GM20431 (cell line): ENCODE results near the gene USB1.

Experiments
- in situ Hi-C: fragments of 300-500 bp; cut with MseI, MboI; formaldehyde crosslinking; loops from one replicate; pipeline ENCODE4 v1.15.0; 2020; ENCODE audit warnings: low sequenced_read_pairs; ENCODE audit not compliant: unreplicated experiment

Gene USB1

GRCh38 chr16:58042886-58043515, 41.8 kb downstream of the USB1 start:
- in situ Hi-C loops: no loop called here

GRCh38 chr16:58043571-58044155, 42.5 kb downstream of the USB1 start:
- in situ Hi-C loops: no loop called here

GRCh38 chr16:58044266-58045019, 43.2 kb downstream of the USB1 start:
- in situ Hi-C loops: no loop called here

DNA sequence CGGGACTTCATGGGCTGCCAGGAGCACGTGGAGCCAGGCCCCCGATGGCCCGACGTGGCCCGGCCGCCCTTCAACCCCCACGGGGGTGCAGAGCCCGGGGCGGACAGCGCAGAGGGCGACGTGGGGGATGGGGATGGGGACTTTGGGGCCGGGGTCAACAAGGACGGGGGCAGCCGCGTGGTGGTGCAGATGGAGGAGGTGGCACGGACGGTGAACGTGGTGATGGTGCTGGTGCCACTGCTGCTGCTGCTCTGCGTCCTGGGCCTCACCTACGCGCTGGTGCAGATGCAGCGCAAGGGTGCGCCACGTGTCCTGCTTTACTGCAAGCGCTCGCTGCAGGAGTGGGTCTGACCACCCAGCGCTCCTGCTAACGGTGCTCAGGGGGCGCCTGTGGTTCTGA, 43.9 kb downstream of the USB1 start:
- in situ Hi-C loops: no loop called here

DNA sequence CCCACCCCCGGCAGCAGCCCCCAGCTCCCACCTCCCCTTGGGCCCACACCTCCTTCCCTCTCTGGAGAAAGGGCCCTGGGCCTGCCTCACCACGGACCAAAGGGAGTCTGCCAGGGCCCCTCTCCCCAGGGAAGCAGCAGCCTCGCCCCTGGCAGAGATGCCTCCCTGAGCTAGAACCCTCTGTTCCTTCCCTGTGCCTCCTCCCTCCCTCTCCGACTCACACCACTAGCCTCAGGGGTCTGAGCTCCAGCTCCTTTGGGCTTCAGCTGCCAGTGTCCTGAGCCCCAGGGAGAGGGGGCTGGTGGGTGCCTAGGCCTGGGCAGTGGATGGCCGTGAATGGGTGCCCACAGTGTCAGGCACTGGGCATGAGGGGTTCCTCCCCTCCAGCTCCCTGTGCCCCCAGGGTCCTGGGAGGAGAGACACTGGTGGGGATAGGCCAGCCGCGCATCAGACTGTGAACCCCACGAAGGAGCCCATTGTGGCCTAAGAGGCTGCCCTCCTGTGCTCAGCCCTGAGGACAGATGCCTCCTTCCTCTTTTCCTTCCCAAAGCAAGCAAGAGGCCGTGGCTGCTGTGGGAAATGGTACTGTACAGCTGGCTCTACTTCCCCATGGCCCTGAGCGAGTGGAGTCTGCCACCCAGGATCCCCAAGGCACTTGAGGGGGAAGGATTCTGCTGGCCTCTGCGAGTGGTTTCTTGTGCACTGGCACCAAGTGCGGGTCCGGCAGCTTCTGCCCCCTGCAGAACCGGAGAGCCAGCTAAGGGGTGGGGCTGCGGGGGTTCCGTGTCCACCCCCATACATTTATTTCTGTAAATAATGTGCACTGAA, 45.1 kb downstream of the USB1 start:
- in situ Hi-C loops: no loop called here

DNA sequence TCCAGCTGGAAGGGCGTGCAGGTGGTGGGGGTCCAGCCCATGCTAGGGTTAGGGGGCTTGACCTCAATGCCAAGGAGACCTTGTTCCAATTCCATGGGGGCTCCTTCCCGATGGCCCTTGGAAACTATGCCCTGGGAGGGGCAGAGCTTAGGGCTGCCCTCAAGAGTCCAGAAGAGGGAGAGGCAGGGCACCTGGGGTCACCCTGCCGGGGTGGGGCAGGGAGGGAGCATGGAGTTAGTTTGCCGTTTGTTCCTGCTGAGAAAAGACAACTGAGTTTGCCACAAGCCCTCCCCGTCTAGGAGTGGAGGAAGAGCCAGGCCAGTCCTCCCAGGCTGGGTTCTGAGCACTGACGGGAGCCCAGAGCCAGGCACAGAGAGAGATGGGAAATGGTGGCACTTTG, 45.7 kb downstream of the USB1 start:
- in situ Hi-C loops: no loop called here

DNA sequence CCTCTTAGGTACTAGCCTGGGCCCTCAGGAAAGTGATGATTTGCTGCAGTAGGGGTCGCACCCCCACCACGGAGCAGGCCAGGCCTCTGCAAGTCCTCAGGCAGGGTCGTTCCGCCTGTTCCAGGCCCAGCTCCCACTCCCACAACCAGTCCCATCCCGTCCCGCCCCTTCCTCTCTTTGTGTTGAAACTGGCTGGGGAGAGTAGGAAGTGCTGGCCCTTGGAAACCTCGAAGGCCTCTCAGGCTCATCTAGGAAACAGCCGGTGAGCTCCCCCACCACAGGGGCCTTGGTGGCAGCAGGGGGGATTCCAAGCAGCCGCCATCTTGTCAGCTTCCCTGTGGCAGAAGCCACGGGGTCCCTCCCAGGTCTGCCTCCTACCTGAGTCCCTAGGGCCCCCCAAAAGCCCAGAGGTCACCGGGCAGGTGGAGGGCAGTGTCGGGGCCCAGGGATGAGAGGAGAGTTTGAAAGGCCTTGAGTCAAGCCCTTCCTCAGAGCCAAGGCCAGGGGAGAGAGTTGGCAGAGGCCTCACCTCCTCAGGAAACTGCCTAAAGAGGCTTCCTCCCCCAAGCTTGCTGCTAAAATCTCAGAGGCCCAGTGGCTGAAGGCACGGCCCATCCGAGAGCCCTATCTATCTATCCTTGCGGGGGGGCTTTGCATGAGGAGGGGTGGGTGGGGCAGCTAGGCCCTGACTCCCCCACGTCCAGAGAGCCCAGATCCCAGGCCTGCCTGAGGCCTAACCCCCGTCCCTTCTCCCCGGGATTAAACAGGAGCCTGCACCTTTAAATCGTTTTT, 46.5 kb downstream of the USB1 start:
- in situ Hi-C loops: no loop called here

DNA sequence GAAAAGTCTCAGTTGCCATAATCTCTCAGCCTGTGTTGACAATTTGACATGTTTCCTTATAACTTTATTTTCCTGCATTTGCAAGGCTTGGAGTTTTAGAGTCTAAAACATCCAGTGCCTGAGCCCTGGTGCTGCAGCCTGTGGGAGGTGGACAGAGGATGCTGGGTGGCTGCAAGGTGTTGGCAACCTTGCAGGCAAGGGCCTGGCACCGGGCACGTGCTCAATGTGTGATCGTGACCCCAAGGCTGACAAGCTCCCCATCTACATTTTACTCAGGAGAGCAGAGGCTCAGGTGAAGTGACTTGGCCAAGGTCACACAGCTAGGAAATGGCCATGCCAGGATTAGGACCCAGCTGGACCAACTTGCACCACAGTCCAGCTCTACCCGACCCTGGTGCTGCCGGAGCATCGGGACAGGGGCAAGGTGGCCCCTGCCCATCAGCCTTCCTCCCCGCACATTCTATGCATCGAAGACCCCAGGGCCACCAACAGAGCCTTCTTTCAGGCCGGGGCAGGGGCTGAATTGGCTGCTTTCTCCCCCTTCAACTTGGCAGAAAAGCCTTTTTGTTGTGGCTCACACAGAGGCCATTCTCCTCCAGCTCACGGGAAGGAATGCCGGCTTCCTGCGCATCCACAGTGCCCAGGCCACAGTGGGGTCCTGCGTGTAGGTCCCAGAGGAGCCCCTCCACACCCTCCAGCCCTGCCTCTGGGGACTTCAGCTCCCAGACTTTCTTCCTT, 47.5 kb downstream of the USB1 start:
- in situ Hi-C loops: no loop called here

DNA sequence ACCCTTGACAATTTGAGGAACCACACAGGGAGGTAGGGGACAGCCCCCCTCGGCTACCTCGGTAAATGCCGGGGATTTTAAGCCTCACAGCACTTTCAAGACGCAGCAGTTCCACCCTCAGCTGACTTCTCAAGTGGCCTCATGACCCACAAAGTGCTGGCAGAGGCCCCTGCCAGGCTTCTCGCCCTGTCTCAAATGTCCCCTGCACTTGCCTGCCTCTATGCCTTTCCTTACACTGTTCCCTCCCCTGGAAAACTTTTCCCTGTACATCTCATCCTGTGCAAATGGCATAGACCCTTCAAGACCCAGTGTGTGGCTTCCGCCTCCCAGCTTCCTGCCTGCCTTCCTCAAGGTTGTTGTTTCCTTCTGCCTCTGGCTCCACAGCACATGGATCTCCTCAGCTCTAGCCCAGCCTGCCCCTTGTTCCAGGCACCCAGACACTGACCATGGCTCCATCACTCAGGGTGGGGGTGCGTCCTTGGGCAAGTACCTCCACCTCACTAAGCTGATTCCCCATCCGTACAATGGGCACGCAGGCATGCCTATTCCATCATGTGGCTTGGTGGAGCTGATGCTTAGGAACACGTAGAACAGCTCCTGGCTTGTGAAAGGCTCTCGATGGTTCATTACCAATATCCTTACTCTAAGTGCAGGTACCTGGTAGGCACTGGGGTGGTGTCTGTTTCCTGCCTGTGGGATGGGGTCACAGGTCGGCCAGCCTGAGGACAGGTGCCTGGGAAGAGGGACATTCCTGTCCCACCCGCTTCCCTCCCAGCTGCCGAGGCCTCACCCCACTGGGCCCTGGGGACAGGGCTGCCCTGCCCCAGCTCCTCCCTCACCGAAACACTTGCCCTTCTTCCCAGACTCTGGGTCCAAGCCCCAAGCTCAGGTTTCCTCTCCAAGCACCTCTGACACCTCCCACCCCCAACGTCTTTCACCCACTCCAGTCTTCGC, 48.3 kb downstream of the USB1 start:
- in situ Hi-C loops: no loop called here

GRCh38 chr16:58051296-58051695, 50.1 kb downstream of the USB1 start:
- in situ Hi-C loops: no loop called here

DNA sequence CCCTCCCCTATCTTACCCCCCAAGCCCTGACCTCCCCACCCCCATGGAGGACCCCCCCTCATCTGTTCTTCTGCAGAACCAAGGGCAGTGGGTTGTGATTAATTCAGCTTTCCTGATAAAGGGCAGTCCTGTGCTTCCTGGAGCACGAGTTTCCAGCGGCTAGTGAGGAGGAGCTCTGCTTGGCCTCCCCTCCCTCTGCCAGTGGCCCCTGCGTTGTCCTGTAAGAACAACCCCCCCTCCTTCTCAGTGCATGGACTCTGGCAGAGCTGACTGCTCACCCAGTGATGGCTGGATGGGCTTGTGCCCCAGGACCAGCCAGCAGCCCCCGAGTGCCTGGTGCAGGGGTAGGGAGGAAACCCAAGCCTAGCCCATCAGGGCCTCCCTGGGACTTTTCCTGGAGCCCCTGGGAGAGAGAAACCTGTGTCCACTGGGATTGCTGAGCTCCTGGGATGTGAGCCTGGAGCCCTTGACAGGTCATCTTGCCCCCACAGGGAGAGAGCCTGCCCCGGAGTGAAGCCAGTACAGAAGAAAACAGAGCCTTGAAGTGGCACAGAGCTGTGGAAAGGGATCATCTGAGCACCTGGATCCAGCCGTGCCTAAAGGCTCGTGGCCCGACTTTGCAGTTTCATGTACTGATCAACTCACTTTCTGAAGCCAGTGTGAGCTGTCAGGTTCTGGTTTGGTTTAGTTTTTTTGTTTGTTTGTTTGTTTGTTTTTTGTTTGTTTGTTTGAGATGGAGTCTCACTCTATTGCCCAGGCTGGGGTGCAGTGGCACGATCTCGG, 50.8 kb downstream of the USB1 start:
- in situ Hi-C loops: no loop called here

GRCh38 chr16:58053682-58054005, 52.4 kb downstream of the USB1 start:
- in situ Hi-C loops: no loop called here

DNA sequence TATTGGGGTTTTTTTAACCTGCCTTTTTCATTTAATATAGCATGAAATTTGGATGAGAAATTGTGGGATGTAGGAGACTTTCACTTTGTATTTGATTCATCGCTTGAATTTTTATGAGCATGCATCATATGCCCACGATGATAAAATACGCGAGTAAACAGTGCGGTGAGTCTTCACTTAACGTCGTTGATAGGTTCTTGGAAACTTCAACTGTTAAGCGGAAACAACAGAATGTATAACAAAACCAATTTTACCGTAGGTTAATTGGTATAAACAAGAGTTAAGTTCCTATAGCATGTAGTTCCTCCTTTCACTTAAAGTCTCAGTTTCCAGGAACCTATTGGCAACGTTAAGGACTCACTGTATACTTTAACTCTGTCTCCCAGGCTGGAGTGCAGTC, 53.1 kb downstream of the USB1 start:
- in situ Hi-C loops: no loop called here

GRCh38 chr16:58056580-58056979, 55.4 kb downstream of the USB1 start:
- in situ Hi-C loops: no loop called here

- in situ Hi-C loops: no loop called here
Measured at GRCh38 chr16:58057121-58057520, 55.9 kb downstream of the USB1 start.

DNA sequence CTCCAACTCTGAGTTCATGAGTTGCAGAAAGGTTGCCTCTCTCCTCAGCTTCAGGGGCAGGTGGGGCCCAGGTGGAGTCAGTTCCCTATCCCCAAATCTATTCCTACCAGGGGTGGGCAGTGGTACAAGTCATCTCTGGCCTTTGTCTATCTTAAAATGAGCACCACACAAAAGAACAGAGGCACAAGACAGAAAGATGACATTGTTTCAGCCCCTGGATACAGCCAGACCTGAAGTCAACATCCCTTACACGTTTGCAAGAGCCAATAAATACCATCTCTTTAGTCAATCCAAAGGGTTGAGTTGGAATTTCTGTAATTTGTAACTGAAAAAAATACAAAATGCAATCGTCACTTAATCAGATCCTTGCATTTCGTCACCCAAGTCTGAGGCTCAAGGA, 56.6 kb downstream of the USB1 start:
- in situ Hi-C loops: no loop called here

GRCh38 chr16:58062821-58063220, 61.6 kb downstream of the USB1 start:
- in situ Hi-C loops: no loop called here
